Stimulated activated CD4-positive, alpha-beta T cell treated with anti-CD3 and anti-CD28 coated beads, Interleukin-2, amount 100 ng/mL, for 24 hours (primary cell): Measurements from ENCODE around the gene IGFBP7.
A peak's percentile ranks its signal among the peaks of the same experiment; 100 is the strongest.
"Not testable (repeated sequence)": the region's sequence is repeated elsewhere in the genome, so short reads cannot be mapped to it uniquely, and the experiment has no call there.

Source experiments
- DNase-seq, 2 donors: peaks; one replicate each; pipeline ENCODE4 v3.0.0-alpha.2; 2020

IGFBP7 gene

DNA sequence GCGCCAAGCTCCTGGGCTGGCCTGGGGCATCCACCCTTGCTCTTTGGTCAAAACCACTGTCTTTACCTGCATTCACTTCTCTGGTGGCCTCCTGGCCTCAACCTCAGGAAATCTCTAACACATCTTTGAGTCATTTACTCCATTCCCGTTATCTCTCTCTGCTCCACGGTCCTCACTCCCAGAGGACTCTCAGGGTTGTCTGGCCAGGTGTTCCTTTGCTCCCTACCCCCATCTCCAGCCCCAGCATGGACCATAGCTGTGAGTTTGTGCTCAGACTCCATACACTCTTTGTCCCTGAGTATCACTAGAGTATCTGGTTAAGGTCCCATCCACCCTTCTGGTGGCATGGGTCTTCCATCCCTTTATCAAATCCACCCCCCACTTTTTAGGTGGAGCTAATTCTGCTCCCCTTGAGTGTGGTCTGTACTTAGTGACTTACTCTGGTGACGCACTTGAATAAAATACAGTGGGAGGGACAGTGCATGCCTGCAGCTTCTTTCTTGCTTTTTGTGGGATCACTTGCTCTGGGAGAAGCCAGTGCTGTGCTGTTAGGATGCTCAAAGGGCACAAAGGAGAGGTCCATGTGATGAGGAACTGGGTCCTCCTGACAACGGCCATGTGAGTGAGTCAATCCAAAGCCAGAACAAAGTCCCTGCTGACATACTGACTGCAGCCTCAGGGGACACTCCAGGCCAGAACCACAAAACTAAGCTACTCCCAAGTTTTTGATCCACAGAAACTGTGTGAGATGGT lies 44.3 kb downstream of the IGFBP7 start:
- DNase-seq: no peak

DNA sequence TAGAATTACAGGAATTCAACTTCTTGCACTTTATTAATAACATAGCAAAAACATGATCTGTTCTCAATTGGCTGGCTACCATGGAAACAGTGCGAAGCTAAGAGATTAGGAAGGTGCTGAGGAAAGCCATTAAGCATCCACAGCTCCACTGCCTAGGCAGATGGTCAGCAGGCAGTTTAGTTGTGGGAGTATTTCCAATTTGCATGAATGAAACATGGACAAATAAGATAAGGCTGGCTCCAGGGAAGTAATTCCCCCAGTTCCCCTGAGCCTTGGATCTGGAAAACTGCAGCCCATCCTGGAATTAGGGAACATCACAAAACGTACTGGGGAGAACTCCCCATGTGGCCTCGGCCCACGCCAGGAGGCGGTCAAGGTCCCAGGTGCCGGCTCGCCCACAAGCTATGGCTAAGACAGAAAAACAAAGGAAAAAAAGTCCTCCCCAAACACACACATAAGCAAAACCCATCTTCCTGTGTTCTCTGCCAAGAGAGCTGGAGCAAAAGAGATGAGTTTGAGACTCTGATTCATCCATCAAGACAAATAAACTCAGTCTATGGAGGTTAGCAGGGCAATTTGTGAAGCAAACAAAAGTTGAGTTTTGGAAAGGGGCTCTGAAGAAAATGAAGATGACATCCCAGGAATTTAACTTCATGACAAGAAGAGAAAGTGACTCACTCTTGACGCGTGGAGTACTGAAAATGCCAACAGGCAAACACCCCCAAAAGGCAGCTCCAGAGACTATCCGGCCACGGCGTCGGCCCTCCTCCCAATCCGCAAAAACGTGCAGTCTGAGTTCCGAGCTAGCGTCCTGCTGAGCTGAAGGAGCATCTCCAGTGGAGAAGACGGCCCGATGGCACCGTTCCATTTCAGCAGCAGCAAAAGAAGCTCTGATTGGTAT lies 45.1 kb downstream of the IGFBP7 start:
- DNase-seq: no peak

DNA sequence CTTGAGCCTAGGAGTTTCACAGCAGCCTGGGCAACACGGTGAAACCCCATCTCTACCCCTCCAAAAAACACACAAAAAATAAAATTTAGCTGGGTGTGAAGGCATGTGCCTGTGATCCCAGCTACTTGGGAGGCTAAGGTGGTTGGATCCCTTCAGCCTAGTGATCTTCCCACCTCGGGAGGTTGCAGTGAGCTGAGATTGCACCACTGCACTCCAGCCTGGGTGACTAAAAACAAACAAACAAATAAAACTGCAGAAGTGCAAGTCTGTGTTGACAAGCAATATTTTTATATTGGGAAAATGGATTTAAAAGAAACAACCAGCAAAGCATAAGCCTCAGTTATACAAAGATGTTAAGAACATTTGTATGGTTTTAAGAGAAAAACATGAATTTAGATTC lies 46.1 kb downstream of the IGFBP7 start:
- DNase-seq: no peak

DNA sequence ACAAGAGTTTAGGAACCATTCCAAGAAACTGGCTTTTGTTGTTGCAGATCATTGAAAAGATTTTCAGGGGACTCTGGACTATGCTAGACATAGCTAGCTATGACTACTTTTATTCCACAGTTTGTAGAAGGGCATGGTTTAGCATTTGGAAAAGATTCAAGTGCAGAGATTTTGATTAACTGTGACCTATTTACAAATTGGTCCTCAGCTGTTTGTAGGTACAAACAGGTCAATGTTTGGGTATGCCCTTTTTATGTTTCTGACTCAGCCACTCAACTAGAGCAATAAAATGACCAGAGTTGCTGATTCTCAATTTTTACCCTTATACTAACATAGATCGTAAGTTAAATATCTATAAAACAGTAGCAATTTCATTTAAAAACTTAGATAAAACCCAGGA lies 46.7 kb downstream of the IGFBP7 start:
- DNase-seq: no peak

DNA sequence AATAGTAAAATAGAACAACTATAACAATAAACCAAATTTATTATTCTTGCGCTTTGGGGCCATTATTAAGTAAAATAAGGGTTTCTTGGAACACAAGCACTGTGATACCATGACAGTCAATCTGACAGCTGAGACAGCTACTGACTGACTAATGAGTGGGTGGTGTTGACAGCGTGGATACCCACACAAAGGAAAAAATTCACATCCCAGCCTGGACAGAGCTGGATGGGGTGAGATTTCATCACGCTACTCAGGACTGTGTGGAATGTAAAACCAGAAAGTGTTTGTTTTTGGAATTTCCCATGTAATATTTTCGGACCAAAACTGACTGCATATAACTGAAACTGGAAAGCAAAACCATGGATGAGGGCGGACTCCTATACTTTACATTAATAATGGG lies 48.8 kb downstream of the IGFBP7 start:
- no peak for DNase-seq

DNA sequence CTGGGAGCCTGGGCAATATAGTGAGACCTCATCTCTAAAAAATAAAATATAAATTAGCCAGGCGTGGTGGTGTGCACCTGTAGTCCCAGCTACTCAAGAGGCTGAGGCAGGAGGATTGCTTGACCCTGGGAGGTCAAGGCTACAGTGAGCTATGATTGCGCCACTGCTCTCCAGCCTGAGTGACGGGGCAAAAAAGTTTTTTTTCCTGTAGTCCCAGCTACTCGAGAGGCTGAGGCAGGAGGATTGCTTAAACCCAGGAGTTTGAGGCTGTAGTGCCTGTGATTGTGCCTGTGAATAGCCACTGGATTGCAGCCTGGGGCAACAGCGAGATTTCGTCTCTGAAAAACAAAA lies 49.5 kb downstream of the IGFBP7 start:
- DNase-seq: not testable (repeated sequence)

DNA sequence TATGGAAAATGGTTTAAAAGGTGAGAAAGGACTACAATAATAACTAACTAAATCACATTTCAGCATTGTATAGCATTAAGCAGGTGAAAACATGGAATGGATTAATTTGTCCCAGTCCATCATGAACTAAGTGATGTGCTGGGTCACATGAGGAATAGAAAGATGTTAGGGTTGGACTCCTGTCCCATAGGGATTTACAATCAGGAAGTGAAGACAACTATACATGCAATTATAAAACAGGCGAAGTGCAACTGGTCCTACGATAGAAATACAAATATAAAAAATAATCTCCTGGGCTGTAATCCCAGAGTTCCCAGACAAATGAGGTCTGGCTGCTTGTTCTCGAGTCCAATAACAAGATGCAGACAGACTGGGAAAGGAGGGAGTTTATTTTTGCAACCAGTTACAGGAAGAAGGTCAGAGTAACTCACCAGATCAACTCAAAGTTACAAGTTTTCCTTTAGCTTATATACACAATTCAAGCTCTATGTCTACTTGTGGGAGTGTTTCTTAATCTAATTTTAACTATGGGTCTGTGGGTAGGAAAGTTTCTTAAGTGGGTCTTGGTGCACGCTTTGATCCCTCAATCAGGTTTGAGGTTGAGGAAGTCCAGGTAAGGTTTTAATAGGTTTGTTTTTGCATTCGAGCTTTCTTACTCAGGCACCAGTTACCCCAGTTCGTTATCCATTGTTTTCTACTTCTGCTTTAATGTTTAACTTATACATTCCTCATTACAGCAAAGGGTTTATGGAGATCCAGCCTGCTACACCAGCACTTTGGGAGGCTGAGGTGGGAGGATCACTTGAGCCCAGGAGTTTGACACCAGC lies 50.1 kb downstream of the IGFBP7 start:
- DNase-seq: no peak

DNA sequence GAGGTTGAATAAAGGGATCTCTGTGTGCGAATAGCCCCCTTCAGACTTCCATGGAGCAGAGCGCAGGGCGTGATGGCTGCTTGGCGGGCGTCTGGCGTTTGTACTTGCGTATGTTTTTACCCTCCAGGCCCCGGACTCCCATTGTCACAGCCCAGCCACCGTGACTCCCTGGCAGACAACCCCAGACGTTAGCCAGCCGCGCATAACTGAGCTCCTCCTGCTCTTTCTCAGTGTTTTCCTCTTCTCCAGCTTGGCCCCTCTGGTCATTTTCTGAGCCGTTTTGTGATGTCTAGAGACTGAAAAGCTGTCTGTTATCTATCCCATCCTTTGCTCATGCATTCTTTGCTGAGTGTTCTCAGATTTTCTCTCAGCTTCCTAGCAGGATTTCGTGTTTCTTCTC lies 54.3 kb downstream of the IGFBP7 start:
- no peak for DNase-seq

DNA sequence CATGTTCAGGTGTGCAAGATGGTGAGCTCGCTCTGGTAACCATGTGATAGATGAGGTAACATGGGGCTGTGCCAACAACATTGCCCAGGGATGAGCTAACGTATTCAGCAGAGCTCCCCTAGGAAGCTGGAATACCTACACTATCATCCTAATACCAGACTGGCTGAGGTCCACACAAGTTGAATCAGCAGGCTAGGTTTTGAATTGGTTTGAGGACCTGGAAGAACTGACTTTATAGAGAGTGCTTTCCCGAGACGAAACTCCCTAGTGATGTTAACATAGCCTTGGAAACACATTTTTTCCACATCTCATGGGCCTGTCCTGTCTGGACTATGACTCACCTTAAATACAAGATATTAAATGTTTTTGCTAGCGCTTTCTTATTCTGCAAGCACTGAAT lies 56.7 kb downstream of the IGFBP7 start:
- no peak for DNase-seq

DNA sequence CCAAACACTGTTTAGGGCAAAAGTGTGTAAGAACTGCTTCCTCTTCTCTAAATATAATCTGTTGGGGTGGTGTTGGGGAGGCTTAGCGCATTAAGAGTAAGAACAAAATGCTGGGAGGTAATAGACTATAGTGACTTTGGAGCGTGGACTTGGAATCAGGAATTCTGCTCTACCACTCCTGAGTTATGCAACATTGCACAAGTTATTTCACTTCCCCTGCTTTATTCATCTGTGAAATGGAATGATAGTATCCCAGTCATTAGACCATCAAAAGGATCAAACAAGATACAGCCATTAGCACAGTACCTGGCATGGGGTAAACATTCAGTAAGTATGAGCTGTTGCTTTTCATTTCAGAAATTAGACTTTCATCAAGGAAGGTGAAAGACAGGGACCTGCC lies 58.7 kb downstream of the IGFBP7 start:
- DNase-seq: no peak

DNA sequence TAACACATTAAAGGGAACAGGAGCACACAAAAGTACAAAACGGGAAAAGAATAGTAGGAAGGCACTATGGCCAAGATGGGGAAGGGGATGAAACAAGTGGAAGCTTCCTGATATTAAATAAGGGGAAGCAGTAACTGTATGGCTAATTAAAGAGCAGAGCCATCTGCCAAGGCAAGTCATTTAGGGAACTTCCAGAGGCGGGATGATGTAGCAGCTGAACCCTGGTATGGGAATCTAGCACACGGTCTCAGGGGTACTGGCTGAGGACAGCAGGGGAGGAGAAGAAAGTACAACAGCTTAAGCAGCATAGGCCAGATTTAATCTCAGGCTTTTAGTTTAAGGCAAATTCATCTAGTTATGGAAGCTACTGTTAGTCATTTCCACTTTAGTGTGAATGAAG lies 59.1 kb downstream of the IGFBP7 start:
- DNase-seq: no peak

DNA sequence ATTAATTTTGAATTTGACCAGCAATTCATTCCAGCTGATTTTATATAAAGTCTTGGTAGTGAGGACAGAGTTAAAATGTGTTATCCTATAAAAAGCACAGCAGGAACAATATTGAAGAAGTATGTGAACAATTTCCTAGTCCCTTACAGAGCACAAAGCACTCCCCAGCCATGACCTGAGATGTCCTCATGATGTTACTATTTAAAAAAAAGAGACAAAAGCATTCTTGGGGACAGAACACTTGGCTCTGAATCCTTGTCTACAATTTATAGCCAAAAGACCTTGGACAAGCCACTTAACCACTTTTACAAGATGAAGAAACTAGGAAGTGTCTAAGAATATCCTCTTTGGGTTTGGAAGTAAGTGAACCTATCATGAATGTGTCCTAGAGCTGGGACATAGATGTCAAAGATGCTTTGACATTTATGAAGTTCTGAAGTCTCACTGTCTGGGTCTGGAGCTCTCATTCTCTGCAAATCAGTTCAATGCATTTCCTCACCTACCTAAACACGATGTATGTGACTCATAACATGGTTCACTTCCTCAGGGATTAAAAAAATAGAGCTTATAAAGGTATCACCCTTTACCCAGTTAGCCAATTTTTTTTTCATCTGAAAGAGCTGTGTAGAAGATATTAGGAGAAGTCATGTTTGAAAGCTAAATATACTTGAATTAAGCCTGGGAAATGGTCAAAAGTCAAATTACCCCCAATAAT lies 61.4 kb downstream of the IGFBP7 start:
- no peak for DNase-seq

DNA sequence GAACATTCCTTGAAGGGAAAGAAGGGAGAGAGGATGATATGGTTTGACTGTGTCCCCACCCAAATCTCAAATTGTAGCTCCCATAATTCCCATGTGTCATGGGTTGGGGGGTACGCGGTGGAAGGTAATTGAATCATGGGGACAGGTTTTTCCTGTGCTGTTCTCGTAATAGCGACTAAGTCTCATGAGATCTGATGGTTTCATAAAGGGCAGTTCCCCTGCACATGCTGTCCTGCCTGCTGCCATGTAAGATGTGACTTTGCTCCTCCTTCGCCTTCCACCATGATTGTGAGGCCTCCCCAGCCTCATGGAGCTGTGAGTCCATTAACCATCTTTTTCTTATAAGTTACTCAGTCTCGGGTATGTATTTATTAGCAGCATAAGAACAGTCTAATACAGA lies 63.1 kb downstream of the IGFBP7 start:
- not testable (repeated sequence) for DNase-seq

DNA sequence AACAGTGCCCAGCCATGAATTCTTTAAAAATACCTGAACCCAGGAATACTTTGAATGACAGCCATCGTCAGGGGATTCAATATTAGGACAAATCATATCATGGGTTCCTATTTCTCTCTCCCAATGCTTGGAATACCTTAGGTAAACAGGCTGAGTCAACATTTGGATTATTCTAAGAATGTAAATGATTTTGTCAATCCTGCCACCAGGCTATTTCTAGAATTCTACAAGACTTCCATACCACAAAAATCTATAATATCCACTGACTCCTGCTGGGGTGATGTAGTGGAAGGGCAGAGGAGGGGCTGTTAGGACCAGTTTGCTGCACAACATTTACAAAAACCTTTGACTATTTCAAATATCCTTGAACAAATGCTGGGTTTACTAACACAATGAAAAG lies 65.2 kb downstream of the IGFBP7 start:
- no peak for DNase-seq

DNA sequence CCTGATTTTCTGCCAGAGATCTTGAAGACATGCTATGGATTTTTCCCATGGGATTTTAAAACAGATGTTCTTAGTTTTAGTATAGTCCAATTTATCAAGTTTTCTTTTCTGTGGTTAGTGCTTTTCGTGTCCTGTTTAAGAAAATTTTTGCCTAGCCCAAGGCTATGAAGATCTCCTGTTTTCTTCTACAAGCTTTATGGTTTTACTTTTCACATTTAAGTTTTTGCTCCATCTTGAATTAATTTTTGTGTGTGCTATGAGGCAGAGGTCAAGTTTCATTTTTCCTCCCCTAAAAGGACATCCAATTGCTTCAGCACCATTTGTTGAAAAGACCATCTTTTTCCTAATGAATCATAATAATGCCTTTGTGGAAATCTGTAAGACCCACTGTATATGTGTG lies 65.9 kb downstream of the IGFBP7 start:
- DNase-seq: no peak

DNA sequence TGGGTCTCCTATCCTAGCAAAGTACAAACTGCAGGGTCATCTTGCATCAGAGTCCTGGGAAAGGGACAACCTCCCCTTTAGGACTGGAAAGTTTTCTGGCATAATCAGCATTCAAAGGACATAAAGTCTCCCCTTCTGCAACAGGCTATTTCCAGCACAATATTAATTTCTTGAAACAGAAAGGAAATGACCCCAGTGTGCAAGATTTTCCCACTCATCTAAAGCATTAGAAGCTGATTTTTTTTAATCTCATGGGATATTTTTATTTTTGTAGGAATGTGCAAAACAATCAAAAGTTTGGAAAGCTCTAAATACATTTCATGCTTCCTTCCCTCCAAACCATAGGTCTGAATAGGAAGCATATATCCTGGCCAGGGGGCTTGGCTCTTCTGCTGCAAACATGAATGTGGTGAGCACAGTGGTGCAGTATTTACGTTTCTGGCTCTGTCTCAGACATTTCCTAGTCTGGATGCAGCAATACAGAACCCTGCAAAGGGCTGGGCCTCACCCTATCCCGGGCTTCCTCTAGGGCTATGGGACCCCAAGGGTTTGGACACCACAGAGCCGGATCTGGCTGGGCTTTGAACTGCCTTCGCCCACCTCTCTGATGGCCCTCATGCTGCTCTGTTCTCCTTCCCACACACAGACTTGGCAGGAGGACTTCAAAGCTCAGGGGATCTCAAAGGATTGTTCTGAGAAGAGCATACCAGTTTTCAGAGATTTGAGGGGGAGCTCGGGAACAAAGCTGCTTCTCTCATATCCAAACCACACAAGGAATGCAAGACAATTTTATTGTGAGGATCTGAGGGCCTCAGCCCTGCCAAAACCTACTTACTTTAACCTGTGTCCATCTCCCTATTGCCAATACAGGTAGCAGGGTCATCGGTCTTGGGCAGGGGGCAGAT lies 66.6 kb downstream of the IGFBP7 start:
- no peak for DNase-seq

DNA sequence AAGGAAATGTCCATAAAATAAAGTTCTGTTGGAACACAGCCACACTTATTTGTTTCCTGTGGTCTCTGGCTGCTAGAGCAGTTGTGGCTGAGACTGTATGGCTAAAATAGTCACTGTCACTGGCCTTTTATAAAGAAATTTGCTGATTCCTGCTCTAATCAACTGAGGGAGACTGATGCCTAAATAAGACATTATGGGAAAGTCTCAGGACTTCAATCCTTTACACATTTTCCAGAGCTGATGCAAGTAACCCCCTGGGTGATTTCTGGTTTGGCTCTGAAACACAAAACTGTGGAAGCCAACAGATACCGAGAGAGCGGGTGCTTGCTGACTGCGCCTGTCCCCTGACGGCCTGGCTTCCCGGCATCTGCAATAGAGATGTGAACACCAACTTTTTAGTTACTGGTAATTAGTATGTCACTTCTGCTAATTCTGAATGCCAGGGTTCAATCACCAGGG lies 67.4 kb downstream of the IGFBP7 start:
- DNase-seq: no peak

DNA sequence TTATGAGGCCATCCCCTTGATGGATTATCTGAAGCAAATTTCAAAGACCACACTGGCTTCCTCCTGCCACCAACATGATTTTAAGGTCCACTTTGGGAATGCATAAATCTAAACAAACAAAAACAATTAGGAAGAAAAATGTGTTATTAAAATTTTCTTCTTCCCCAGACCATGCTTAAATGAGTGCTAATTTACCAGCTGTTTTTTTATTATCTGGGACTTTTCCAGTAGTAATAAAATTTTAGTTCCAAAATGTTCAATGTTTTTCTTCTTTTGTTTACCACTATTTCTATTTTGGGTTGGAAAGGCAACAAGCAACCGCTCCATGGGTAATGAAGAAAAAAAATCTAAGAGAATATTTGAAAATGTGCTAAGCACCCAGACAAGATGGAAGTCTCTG lies 69.2 kb downstream of the IGFBP7 start:
- DNase-seq: no peak

DNA sequence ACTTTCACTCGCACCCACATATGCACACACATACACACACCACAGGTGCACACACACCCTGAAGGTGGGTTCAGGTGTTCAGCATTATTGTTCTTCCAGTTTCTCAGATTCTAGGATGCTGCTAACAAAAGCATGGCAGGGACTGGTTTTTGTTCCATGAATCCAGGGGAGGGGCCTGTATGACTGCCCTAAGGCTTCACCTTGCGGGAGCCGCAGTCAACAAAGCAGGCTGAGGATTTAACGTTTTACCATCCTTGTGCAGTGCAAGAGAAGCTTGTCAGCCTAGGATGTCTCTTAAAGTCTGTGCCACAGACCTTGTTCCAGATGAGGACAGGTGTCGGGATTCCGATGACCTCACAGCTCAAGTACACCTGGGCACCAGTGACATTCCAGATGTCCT lies 69.7 kb downstream of the IGFBP7 start:
- DNase-seq: no peak

DNA sequence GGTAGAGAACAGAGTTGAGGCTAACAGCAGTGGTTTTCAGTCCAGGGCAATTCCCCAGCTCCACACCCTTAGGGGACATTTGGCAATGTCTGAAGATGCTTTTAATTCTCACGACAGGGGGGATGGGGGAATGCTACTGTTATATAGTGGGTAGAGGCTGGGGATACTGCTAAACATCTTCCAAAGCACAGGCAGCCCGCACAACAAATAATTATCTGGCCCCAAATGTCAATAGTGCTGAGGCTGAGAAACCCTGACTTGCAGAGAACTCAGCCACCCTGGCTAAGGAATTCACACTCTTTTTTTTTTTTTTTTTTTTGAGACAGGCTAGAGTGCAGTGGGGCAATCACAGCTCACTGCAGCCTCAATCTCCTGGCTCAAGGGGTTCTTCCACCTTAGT lies 70.8 kb downstream of the IGFBP7 start:
- no peak for DNase-seq

DNA sequence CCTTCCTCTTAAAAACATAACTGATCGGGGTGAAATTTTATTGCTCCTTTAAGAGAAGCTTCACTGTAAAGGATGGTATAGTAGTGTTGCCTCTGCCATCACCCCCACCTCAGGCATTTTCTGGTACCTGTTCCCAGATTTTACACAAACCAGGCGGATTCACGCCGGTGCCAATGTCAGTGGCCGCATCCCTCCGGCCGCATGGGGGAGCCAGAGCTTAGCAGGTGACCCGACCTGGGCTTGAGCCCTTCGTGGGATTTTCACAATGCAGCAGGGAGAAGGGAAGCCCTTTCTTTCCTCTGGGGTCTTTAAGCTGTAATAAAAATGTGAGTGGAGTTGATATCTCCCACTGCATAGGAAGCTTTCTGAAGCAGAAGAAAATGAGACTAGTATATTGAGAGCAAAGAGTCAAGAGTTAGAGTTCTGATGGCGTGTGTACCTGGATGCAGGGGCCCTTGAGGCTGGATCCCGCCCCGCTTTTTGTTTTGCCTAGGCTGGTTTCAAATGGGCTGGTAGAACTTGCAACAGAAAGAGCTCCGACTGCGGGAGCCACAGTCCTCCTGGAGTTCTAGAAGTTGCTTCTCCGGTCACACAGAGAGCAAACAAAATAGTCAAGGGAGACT lies 72.1 kb downstream of the IGFBP7 start:
- peak in 1 of 2 donors; percentile 51 for DNase-seq
